Caco-2 (cell line): Measurements from ENCODE around the gene CACNA1C. TPM values are rescaled to one million over a fixed set of nuclear protein-coding genes. Genes with fewer than 3 reads are reported as not detected.

Experiments used
- BruUV-seq: library from RNA; stranded (reverse); fragments of 400-500 nt; replicated peaks from 2 replicates; lab custom pipeline; 2021; lab: Mats Ljungman, UMichigan
- CTCF ChIA-PET: fragments of 300-600 bp; sonication (Branson Sonifier 250); formaldehyde crosslinking; loops from one replicate; lab custom pipeline; 2022; ENCODE audit warnings: antibody characterized with exemption; lab: Charles Lee
- POLR2A ChIA-PET: fragments of 300-600 bp; sonication (Branson Sonifier 250); formaldehyde crosslinking; loops from one replicate; lab custom pipeline; 2022; ENCODE audit warnings: antibody characterized with exemption; lab: Charles Lee
- DNase-seq, 2 experiments: peaks; one replicate each; pipeline versions ENCODE4 v3.0.0 to v3.0.0-alpha.2; 2020 to 2022
- H3K27me3 ChIP-seq: replicated peaks from 2 replicates; pipeline ENCODE4 v1.6.0; 2011; ENCODE audit warnings: low read length; ENCODE audit not compliant: control insufficient read depth, insufficient read depth
- H3K36me3 ChIP-seq: 2 replicates; pipeline ENCODE4 v1.5.1; 2011; ENCODE audit warnings: low read length; ENCODE audit not compliant: control insufficient read depth, insufficient read depth
- H3K4me1 ChIP-seq: fragments of 250-450 bp; sonication (Bioruptor Pico); 2 replicates; pipeline ENCODE4 v1.5.1; 2020; ENCODE audit warnings: mild to moderate bottlenecking
- H3K4me3 ChIP-seq: 2 replicates; pipeline ENCODE4 v1.5.1; 2011; ENCODE audit warnings: low read depth, mild to moderate bottlenecking, control low read depth, low read length
- H3K9me3 ChIP-seq: fragments of 250-450 bp; sonication (Bioruptor Pico); 2 replicates; pipeline ENCODE4 v1.5.1; 2020; ENCODE audit warnings: mild to moderate bottlenecking, moderate library complexity
- H3K27ac Mint-ChIP-seq: one replicate; pipeline ENCODE4 v1.8.0; 2022; ENCODE audit warnings: mixed read lengths; ENCODE audit not compliant: unreplicated experiment
- H3K27me3 Mint-ChIP-seq: one replicate; pipeline ENCODE4 v1.8.0; 2022; ENCODE audit warnings: mixed read lengths; ENCODE audit not compliant: insufficient read depth, unreplicated experiment
- H3K36me3 Mint-ChIP-seq: one replicate; pipeline ENCODE4 v1.8.0; 2022; ENCODE audit warnings: mild to moderate bottlenecking, mixed read lengths; ENCODE audit not compliant: insufficient read depth, unreplicated experiment
- H3K4me1 Mint-ChIP-seq: one replicate; pipeline ENCODE4 v1.8.0; 2022; ENCODE audit warnings: low read depth, mixed read lengths; ENCODE audit not compliant: unreplicated experiment
- H3K4me3 Mint-ChIP-seq: one replicate; pipeline ENCODE4 v1.8.0; 2022; ENCODE audit warnings: mild to moderate bottlenecking, moderate library complexity, mixed read lengths; ENCODE audit not compliant: unreplicated experiment
- H3K9me3 Mint-ChIP-seq: one replicate; pipeline ENCODE4 v1.8.0; 2022; ENCODE audit warnings: mixed read lengths; ENCODE audit not compliant: unreplicated experiment
- intact Hi-C: fragments of 100-400 bp; cut with micrococcal nuclease; formaldehyde crosslinking; loops from one replicate; pipeline ENCODE4 v1.10.0; 2022; ENCODE audit not compliant: unreplicated experiment
- total RNA-seq: library from RNA; stranded (reverse); gene quantifications from 2 replicates; pipeline ENCODE4 v1.2.3, GENCODE V29; 2022
- TF ChIP-seq, protein P1 (sequence below), 2 experiments: fragments of 200-600 bp in 1 of 2; IDR thresholded peaks; 1 replicate in 1 of 2; 2 replicates in 1 of 2; pipeline versions ENCODE4 v1.5.1 to v1.8.0; 2011 to 2022; ENCODE audit warnings: antibody characterized with exemption in 1 of 2, control low read depth in 1 of 2, inconsistent platforms in 1 of 2, low read depth in 1 of 2, low read length in 1 of 2, mild to moderate bottlenecking in 1 of 2, moderate library complexity in 1 of 2; ENCODE audit not compliant: insufficient read depth in 1 of 2, severe bottlenecking in 1 of 2, unreplicated experiment in 1 of 2

The CACNA1C gene
- total RNA-seq, 1 experiment from 2014 or later = not detected

DNA sequence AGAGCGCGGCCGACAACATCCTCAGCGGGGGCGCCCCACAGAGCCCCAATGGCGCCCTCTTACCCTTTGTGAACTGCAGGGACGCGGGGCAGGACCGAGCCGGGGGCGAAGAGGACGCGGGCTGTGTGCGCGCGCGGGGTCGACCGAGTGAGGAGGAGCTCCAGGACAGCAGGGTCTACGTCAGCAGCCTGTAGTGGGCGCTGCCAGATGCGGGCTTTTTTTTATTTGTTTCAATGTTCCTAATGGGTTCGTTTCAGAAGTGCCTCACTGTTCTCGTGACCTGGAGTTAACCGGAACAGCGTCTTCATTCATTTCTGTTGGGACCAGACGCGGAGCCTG lies 638.2 kb downstream of the CACNA1C start:
- CTCF ChIA-PET = no interaction called here
- no peak for DNase-seq
- Histone ChIP-seq H3K4me1 (no peaks in the 10 kb centered on the region), H3K36me3 (no peaks in the 10 kb centered on the region), H3K9me3 (no peaks in the 10 kb centered on the region), H3K4me3 (no peak overlapping the region), H3K27me3 (peaks cover 4% of the 10 kb centered on the region; the same call in 1 of the 2 replicates)
- BruUV-seq = no TSS peak
- TF ChIP-seq, protein P1, sequence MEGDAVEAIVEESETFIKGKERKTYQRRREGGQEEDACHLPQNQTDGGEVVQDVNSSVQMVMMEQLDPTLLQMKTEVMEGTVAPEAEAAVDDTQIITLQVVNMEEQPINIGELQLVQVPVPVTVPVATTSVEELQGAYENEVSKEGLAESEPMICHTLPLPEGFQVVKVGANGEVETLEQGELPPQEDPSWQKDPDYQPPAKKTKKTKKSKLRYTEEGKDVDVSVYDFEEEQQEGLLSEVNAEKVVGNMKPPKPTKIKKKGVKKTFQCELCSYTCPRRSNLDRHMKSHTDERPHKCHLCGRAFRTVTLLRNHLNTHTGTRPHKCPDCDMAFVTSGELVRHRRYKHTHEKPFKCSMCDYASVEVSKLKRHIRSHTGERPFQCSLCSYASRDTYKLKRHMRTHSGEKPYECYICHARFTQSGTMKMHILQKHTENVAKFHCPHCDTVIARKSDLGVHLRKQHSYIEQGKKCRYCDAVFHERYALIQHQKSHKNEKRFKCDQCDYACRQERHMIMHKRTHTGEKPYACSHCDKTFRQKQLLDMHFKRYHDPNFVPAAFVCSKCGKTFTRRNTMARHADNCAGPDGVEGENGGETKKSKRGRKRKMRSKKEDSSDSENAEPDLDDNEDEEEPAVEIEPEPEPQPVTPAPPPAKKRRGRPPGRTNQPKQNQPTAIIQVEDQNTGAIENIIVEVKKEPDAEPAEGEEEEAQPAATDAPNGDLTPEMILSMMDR (IDR thresholded peaks at IDR 0.05; ENCODE audit: insufficient read depth in 1 of 2, low read depth in 1 of 2, low read length in 1 of 2, severe bottlenecking in 1 of 2, unreplicated experiment in 1 of 2) = no peak
- H3K27ac Mint-ChIP-seq = no peak overlapping the region
- intact Hi-C loops = no loop called here
- H3K4me1 Mint-ChIP-seq = peaks cover 7% of the 10 kb centered on the region
- no peaks in the 10 kb centered on the region for H3K9me3 Mint-ChIP-seq
- peaks cover 46% of the 10 kb centered on the region for H3K27me3 Mint-ChIP-seq
- POLR2A ChIA-PET = no interaction called here
- H3K4me3 Mint-ChIP-seq = peak overlapping the region; percentile 23
- no peaks in the 10 kb centered on the region for H3K36me3 Mint-ChIP-seq

DNA sequence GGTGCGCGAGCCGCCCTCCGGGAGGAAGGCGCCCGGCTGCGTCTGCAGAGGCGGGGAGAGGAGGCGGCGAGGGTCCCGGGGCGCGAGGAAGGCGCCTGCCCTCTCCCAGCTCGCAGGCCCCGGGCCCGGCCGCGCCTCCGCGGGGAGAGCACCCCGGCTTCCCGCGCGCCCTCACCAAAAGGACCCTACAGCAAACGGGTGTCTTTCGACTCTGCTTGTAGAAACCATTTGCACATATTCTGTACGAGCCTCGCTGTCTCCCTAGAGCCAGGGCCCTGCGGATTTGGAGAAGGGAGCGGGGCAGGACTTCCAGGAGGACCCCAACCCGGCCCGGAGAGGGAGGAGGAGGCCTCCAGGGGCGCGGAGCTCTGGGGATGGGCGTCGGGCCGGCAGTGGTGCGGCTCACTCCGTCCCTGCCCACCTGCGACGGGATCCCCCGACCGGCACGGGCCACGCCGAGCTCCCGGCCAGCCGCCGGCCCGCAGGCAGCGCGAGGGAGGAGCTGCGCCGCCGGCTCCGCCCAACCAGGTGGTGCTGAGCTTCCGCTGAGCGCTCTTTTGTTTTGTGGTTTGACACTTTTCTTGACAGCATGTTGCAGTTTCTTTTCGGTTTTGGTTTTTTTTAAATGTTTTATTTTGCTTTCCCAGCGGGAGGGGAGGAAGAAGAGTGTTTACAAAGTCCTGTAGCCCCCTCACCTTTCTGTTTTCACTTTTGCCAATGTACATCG lies 638.7 kb downstream of the CACNA1C start:
- ChIA-PET CTCF (no interaction called here), POLR2A (no interaction called here)
- Mint-ChIP-seq H3K36me3 (no peaks in the 10 kb centered on the region), H3K9me3 (no peaks in the 10 kb centered on the region), H3K27me3 (peaks cover 51% of the 10 kb centered on the region), H3K4me1 (peaks cover 7% of the 10 kb centered on the region), H3K27ac (no peak overlapping the region), H3K4me3 (peak overlapping the region; percentile 65)
- H3K9me3 ChIP-seq = no peaks in the 10 kb centered on the region
- no TSS peak for BruUV-seq
- intact Hi-C loops = no loop called here
- H3K27me3 ChIP-seq = peaks cover 4% of the 10 kb centered on the region; the same call in 1 of the 2 replicates
- peak overlapping the region; percentile 17; the same call in 1 of the 2 replicates for H3K4me3 ChIP-seq
- H3K4me1 ChIP-seq = no peaks in the 10 kb centered on the region
- H3K36me3 ChIP-seq = no peaks in the 10 kb centered on the region
- TF ChIP-seq, protein P1 (IDR thresholded peaks at IDR 0.05; ENCODE audit: insufficient read depth in 1 of 2, low read depth in 1 of 2, low read length in 1 of 2, severe bottlenecking in 1 of 2, unreplicated experiment in 1 of 2) = no peak
- peak in 1 of 2 experiments; percentile 28 for DNase-seq

DNA sequence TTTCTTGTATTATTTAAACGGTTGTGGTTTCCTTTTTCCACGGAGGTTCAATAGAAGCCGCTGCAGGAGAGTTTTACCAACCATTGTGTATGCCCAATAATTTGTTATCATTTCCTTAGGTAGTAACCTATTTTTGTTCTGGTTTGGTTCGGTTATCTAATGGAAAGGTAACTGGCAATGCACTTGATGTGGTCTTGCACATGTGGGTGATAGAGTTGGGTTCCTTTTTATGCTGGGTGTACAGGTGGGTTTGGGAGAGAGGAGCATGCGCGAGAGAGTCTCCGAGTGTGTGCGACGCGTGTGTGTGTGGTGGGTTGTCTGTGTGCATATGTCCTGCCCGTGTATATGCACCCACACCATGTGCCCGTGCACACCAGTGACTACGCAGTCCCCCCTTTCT lies 639.3 kb downstream of the CACNA1C start:
- Mint-ChIP-seq H3K27me3 (peaks cover 53% of the 10 kb centered on the region), H3K4me3 (peak overlapping the region; percentile 65), H3K4me1 (peaks cover 7% of the 10 kb centered on the region), H3K27ac (no peak overlapping the region), H3K36me3 (no peaks in the 10 kb centered on the region), H3K9me3 (no peaks in the 10 kb centered on the region)
- no TSS peak for BruUV-seq
- POLR2A ChIA-PET = no interaction called here
- peak overlapping the region; percentile 17; the same call in 1 of the 2 replicates for H3K4me3 ChIP-seq
- H3K27me3 ChIP-seq = peaks cover 4% of the 10 kb centered on the region; the same call in 1 of the 2 replicates
- intact Hi-C loops = no loop called here
- H3K4me1 ChIP-seq = no peaks in the 10 kb centered on the region
- H3K36me3 ChIP-seq = no peaks in the 10 kb centered on the region
- no peaks in the 10 kb centered on the region for H3K9me3 ChIP-seq
- DNase-seq = no peak
- TF ChIP-seq, protein P1 (IDR thresholded peaks at IDR 0.05; ENCODE audit: insufficient read depth in 1 of 2, low read depth in 1 of 2, low read length in 1 of 2, severe bottlenecking in 1 of 2, unreplicated experiment in 1 of 2) = no peak
- CTCF ChIA-PET = no interaction called here
